ENCODE results near the gene LRRC7.
"Not testable (repeated sequence)": the region's sequence is repeated elsewhere in the genome, so short reads cannot be mapped to it uniquely, and the experiment has no call there.

GRCh38 chr1:69717834-69718233, 150.1 kb downstream of the LRRC7 start:
- not testable (repeated sequence) for TF ChIP-seq USF2 (IDR thresholded peaks at IDR 0.05; ENCODE audit: borderline replicate concordance, low read depth, low read length); GATA2 (CRISPR knock-in tag; IDR thresholded peaks at IDR 0.05); SIN3A (IDR thresholded peaks at IDR 0.05; ENCODE audit: borderline replicate concordance, low read depth, low read length); RFX5 (IDR thresholded peaks at IDR 0.05; ENCODE audit: low read length); CTCF (IDR thresholded peaks at IDR 0.05); MAX (IDR thresholded peaks at IDR 0.05; ENCODE audit: low read depth); TAF1 (IDR thresholded peaks at IDR 0.05; ENCODE audit: borderline replicate concordance, low read depth, low read length); FOXM1 (IDR thresholded peaks at IDR 0.05; ENCODE audit: low read depth); EP300 (IDR thresholded peaks at IDR 0.05; ENCODE audit: borderline replicate concordance in 1 of 2, low read depth in 1 of 2, low read length in 1 of 2)

Data from SK-N-SH (cell line).